GM23248 (cell line): ENCODE measurements around the gene PRICKLE2.

Source experiments
- EZH2 ChIP-seq: fragments of 200-600 bp; sonication (generic); IDR thresholded peaks from 2 replicates; pipeline ENCODE4 v1.6.1; 2018; ENCODE audit warnings: antibody characterized with exemption, mild to moderate bottlenecking; ENCODE audit not compliant: insufficient read depth, poor library complexity, severe bottlenecking
- EZH2phosphoT487 ChIP-seq: fragments of 200-600 bp; sonication (generic); IDR thresholded peaks from 2 replicates; pipeline ENCODE4 v1.6.1; 2018; ENCODE audit warnings: antibody characterized with exemption, moderate library complexity, mild to moderate bottlenecking, low read depth; ENCODE audit not compliant: insufficient read depth

GRCh38 chr3:64259636-64260035, 34.4 kb upstream of the PRICKLE2 start:
- TF ChIP-seq EZH2phosphoT487 (no peak), EZH2 (no peak)
